Caco-2 (cell line): ENCODE results near the gene C17orf50. TPM values are rescaled to one million over a fixed set of nuclear protein-coding genes. Genes with fewer than 3 reads are reported as not detected.
A peak's percentile ranks its signal among the peaks of the same experiment; 100 is the strongest.

Source experiments
- BruUV-seq: library from RNA; stranded (reverse); fragments of 400-500 nt; replicated peaks from 2 replicates; lab custom pipeline; 2021; lab: Mats Ljungman, UMichigan
- CTCF ChIA-PET: fragments of 300-600 bp; sonication (Branson Sonifier 250); formaldehyde crosslinking; loops from one replicate; lab custom pipeline; 2022; ENCODE audit warnings: antibody characterized with exemption; lab: Charles Lee
- POLR2A ChIA-PET: fragments of 300-600 bp; sonication (Branson Sonifier 250); formaldehyde crosslinking; loops from one replicate; lab custom pipeline; 2022; ENCODE audit warnings: antibody characterized with exemption; lab: Charles Lee
- DNase-seq, 2 experiments: peaks; one replicate each; pipeline versions ENCODE4 v3.0.0 to v3.0.0-alpha.2; 2020 to 2022
- H3K27me3 ChIP-seq: replicated peaks from 2 replicates; pipeline ENCODE4 v1.6.0; 2011; ENCODE audit warnings: low read length; ENCODE audit not compliant: control insufficient read depth, insufficient read depth
- H3K36me3 ChIP-seq: 2 replicates; pipeline ENCODE4 v1.5.1; 2011; ENCODE audit warnings: low read length; ENCODE audit not compliant: control insufficient read depth, insufficient read depth
- H3K4me1 ChIP-seq: fragments of 250-450 bp; sonication (Bioruptor Pico); 2 replicates; pipeline ENCODE4 v1.5.1; 2020; ENCODE audit warnings: mild to moderate bottlenecking
- H3K4me3 ChIP-seq: 2 replicates; pipeline ENCODE4 v1.5.1; 2011; ENCODE audit warnings: low read depth, mild to moderate bottlenecking, control low read depth, low read length
- H3K9me3 ChIP-seq: fragments of 250-450 bp; sonication (Bioruptor Pico); 2 replicates; pipeline ENCODE4 v1.5.1; 2020; ENCODE audit warnings: mild to moderate bottlenecking, moderate library complexity
- H3K27ac Mint-ChIP-seq: one replicate; pipeline ENCODE4 v1.8.0; 2022; ENCODE audit warnings: mixed read lengths; ENCODE audit not compliant: unreplicated experiment
- H3K27me3 Mint-ChIP-seq: one replicate; pipeline ENCODE4 v1.8.0; 2022; ENCODE audit warnings: mixed read lengths; ENCODE audit not compliant: insufficient read depth, unreplicated experiment
- H3K36me3 Mint-ChIP-seq: one replicate; pipeline ENCODE4 v1.8.0; 2022; ENCODE audit warnings: mild to moderate bottlenecking, mixed read lengths; ENCODE audit not compliant: insufficient read depth, unreplicated experiment
- H3K4me1 Mint-ChIP-seq: one replicate; pipeline ENCODE4 v1.8.0; 2022; ENCODE audit warnings: low read depth, mixed read lengths; ENCODE audit not compliant: unreplicated experiment
- H3K4me3 Mint-ChIP-seq: one replicate; pipeline ENCODE4 v1.8.0; 2022; ENCODE audit warnings: mild to moderate bottlenecking, moderate library complexity, mixed read lengths; ENCODE audit not compliant: unreplicated experiment
- H3K9me3 Mint-ChIP-seq: one replicate; pipeline ENCODE4 v1.8.0; 2022; ENCODE audit warnings: mixed read lengths; ENCODE audit not compliant: unreplicated experiment
- CTCF ChIP-seq, 2 experiments: fragments of 200-600 bp in 1 of 2; IDR thresholded peaks; 1 replicate in 1 of 2; 2 replicates in 1 of 2; pipeline versions ENCODE4 v1.5.1 to v1.8.0; 2011 to 2022; ENCODE audit warnings: antibody characterized with exemption in 1 of 2, control low read depth in 1 of 2, inconsistent platforms in 1 of 2, low read depth in 1 of 2, low read length in 1 of 2, mild to moderate bottlenecking in 1 of 2, moderate library complexity in 1 of 2; ENCODE audit not compliant: insufficient read depth in 1 of 2, severe bottlenecking in 1 of 2, unreplicated experiment in 1 of 2
- intact Hi-C: fragments of 100-400 bp; cut with micrococcal nuclease; formaldehyde crosslinking; loops from one replicate; pipeline ENCODE4 v1.10.0; 2022; ENCODE audit not compliant: unreplicated experiment
- total RNA-seq: library from RNA; stranded (reverse); gene quantifications from 2 replicates; pipeline ENCODE4 v1.2.3, GENCODE V29; 2022

C17orf50 gene
- total RNA-seq, 1 experiment from 2014 or later, result not detected

- Histone ChIP-seq H3K27me3 (no peaks in the 10 kb centered on the region), H3K9me3 (no peaks in the 10 kb centered on the region), H3K36me3 (no peaks in the 10 kb centered on the region; the same call in 1 of the 2 replicates), H3K4me3 (no peak overlapping the region), H3K4me1 (peaks cover 7% of the 10 kb centered on the region)
- no peak for TF ChIP-seq CTCF (IDR thresholded peaks at IDR 0.05; ENCODE audit: insufficient read depth in 1 of 2, low read depth in 1 of 2, low read length in 1 of 2, severe bottlenecking in 1 of 2, unreplicated experiment in 1 of 2)
- Mint-ChIP-seq H3K27me3 (no peaks in the 10 kb centered on the region), H3K9me3 (no peaks in the 10 kb centered on the region), H3K4me3 (peak overlapping the region; percentile 33), H3K27ac (no peak overlapping the region), H3K36me3 (peaks cover 24% of the 10 kb centered on the region), H3K4me1 (peaks cover 14% of the 10 kb centered on the region)
- DNase-seq, result no peak
- ChIA-PET POLR2A (no interaction called here), CTCF (no interaction called here)
- intact Hi-C loops, result no loop called here
- BruUV-seq, result no TSS peak
Observed at GRCh38 chr17:35729405-35729833, 31.3 kb upstream of the C17orf50 start.

- no TSS peak for BruUV-seq
- ChIA-PET CTCF (interaction anchor here (1.5 to 2.4 kb wide), 2 partner anchors 17 to 34 kb away, joined by 16 to 18 read pairs; no protein-coding TSS in a partner anchor), POLR2A (no interaction called here)
- H3K36me3 Mint-ChIP-seq, result peaks cover 13% of the 10 kb centered on the region
- no peaks in the 10 kb centered on the region for H3K27me3 Mint-ChIP-seq
- Histone ChIP-seq H3K4me1 (peaks cover 7% of the 10 kb centered on the region), H3K36me3 (no peaks in the 10 kb centered on the region; the same call in 1 of the 2 replicates), H3K9me3 (no peaks in the 10 kb centered on the region), H3K4me3 (no peak overlapping the region), H3K27me3 (no peaks in the 10 kb centered on the region)
- DNase-seq, result no peak
- intact Hi-C loops, result no loop called here
- peak overlapping the region; percentile 75 for H3K4me3 Mint-ChIP-seq
- peaks cover 12% of the 10 kb centered on the region for H3K4me1 Mint-ChIP-seq
- H3K27ac Mint-ChIP-seq, result no peak overlapping the region
- no peaks in the 10 kb centered on the region for H3K9me3 Mint-ChIP-seq
- TF ChIP-seq CTCF (IDR thresholded peaks at IDR 0.05; ENCODE audit: insufficient read depth in 1 of 2, low read depth in 1 of 2, low read length in 1 of 2, severe bottlenecking in 1 of 2, unreplicated experiment in 1 of 2), result no peak
Observed at GRCh38 chr17:35730400-35731005, 30.2 kb upstream of the C17orf50 start.

GRCh38 chr17:35731239-35731916 is 29.3 kb upstream of the C17orf50 start, which contains the start of gene RASL10B:
Gene RASL10B (plus strand): TSS chr17:35731639. CDS start chr17:35735185, 3,546 bp downstream.
- Mint-ChIP-seq H3K27me3 (no peaks in the 10 kb centered on the region), H3K27ac (peak within 1 kb of the TSS; percentile 58), H3K9me3 (no peaks in the 10 kb centered on the region), H3K36me3 (peaks cover 6% of the 10 kb centered on the region), H3K4me1 (peaks cover 9% of the 10 kb centered on the region), H3K4me3 (peak within 1 kb of the TSS; percentile 75)
- intact Hi-C loops, result no loop called here
- H3K9me3 ChIP-seq, result no peaks in the 10 kb centered on the region
- H3K36me3 ChIP-seq, result no peaks in the 10 kb centered on the region; the same call in 1 of the 2 replicates
- no TSS peak for BruUV-seq
- POLR2A ChIA-PET, result no interaction called here
- CTCF ChIA-PET, result interaction anchor here (0.9 to 2.4 kb wide), 3 partner anchors 16 to 78 kb away, joined by 5 to 18 read pairs (median 16); partner anchors contain the start of gene TAF15
- H3K4me1 ChIP-seq, result peaks cover 7% of the 10 kb centered on the region
- no peaks in the 10 kb centered on the region for H3K27me3 ChIP-seq
- peak; percentile 83 to 84 for DNase-seq
- H3K4me3 ChIP-seq, result peak within 1 kb of the TSS; percentile 46
- no peak for TF ChIP-seq CTCF (IDR thresholded peaks at IDR 0.05; ENCODE audit: insufficient read depth in 1 of 2, low read depth in 1 of 2, low read length in 1 of 2, severe bottlenecking in 1 of 2, unreplicated experiment in 1 of 2)
